Breast epithelium (tissue), 4 donors: Measurements from ENCODE around the gene ZNF48. TPM values are rescaled to one million over a fixed set of nuclear protein-coding genes. Genes with fewer than 3 reads are reported as not detected.

Experiments
- DNase-seq, 2 donors: peaks; one replicate each; pipeline ENCODE4 v3.0.0-alpha.2; 2019; ENCODE audit warnings: low spot score in 2 of 2
- H3K27ac ChIP-seq, 2 donors: fragments of 200-600 bp; sonication (generic) in 1 of 2; one replicate each; pipeline ENCODE4 v1.5.1; 2016 to 2019; ENCODE audit warnings: mild to moderate bottlenecking in 1 of 2
- H3K27me3 ChIP-seq, 2 donors: fragments of 200-600 bp; sonication (generic) in 1 of 2; one replicate each; pipeline versions ENCODE4 v1.5.1 to v1.6.0; 2017 to 2019; ENCODE audit warnings: control low read depth in 1 of 2, mild to moderate bottlenecking in 1 of 2
- H3K36me3 ChIP-seq: fragments of 200-600 bp; one replicate; pipeline ENCODE4 v1.5.1; 2019
- H3K4me1 ChIP-seq, 2 donors: fragments of 200-600 bp; sonication (generic); one replicate each; pipeline ENCODE4 v1.5.1; 2016 to 2019; ENCODE audit warnings: control low read depth in 1 of 2
- H3K4me3 ChIP-seq, 3 donors: fragments of 200-600 bp; sonication (generic); 1 replicate in 2 of 3; 2 replicates in 1 of 3; pipeline ENCODE4 v1.5.1; 2016 to 2019; ENCODE audit warnings: mild to moderate bottlenecking in 3 of 3, moderate library complexity in 2 of 3
- H3K9me3 ChIP-seq, 2 donors: fragments of 200-600 bp; sonication (generic) in 1 of 2; one replicate each; pipeline ENCODE4 v1.5.1; 2016 to 2019; ENCODE audit warnings: control low read depth in 1 of 2
- CTCF ChIP-seq, 3 donors: fragments of 450-650 bp; IDR thresholded peaks; one replicate each; pipeline ENCODE4 v1.5.1; 2016 to 2017; ENCODE audit warnings: antibody characterized with exemption in 3 of 3, mild to moderate bottlenecking in 3 of 3, moderate library complexity in 3 of 3
- POLR2A ChIP-seq: fragments of 450-650 bp; IDR thresholded peaks from one replicate; pipeline ENCODE4 v1.6.1; 2016; ENCODE audit warnings: antibody characterized with exemption, mild to moderate bottlenecking, moderate library complexity
- POLR2AphosphoS5 ChIP-seq, 3 donors: sonication (generic); formaldehyde crosslinking; IDR thresholded peaks; one replicate each; pipeline ENCODE4 v1.6.1; 2017; ENCODE audit warnings: antibody characterized with exemption in 3 of 3
- intact Hi-C: fragments of 100-400 bp; cut with DNase I; formaldehyde crosslinking; loops from one replicate; pipeline ENCODE4 v1.15.1; 2023; ENCODE audit warnings: low total_unique reads
- total RNA-seq, 3 donors: library from RNA; depleted of rRNA; stranded (reverse); fragments of >200 nt; gene quantifications; one replicate each; pipeline ENCODE4 v1.1.0, GENCODE V29; 2016

Gene ZNF48
- total RNA-seq, 3 donors from 2014 or later: 4.8 to 9.5 (median 6.2) TPM

DNA sequence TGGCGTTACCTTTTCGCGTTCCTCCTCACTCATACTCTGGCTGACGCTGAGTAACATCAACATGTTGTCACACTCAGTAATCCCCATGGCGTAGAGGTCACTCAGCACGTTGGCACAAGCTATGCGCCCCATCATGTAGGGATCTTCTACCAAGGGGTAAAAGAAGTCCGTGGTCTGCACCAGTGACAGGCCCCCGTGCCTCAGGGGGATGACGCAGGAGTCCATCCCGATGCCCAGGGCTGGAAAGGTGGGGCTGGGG is 49.9 kb downstream of the ZNF48 start:
- H3K27ac ChIP-seq: peak overlapping the region; percentile 90 to 97
- peaks cover 3 to 12% of the 10 kb centered on the region in 2 donors for H3K4me1 ChIP-seq
- H3K4me3 ChIP-seq: peak overlapping the region; percentile 60 to 93 (median 91)
- intact Hi-C loops: no loop called here
- H3K9me3 ChIP-seq: no peaks in the 10 kb centered on the region
- TF ChIP-seq POLR2AphosphoS5 (IDR thresholded peaks at IDR 0.05): no peak
- no peak for TF ChIP-seq CTCF (IDR thresholded peaks at IDR 0.05)
- TF ChIP-seq POLR2A: no peak
- no peaks in the 10 kb centered on the region for H3K36me3 ChIP-seq
- DNase-seq: no peak
- no peaks in the 10 kb centered on the region for H3K27me3 ChIP-seq

- Histone ChIP-seq H3K36me3 (no peaks in the 10 kb centered on the region), H3K27ac (peak within 1 kb of the TSS; percentile 90 to 97), H3K27me3 (no peaks in the 10 kb centered on the region), H3K4me3 (peak within 1 kb of the TSS; percentile 60 to 93 (median 91)), H3K4me1 (peaks cover 3 to 12% of the 10 kb centered on the region in 2 donors), H3K9me3 (no peaks in the 10 kb centered on the region)
- intact Hi-C loops: no loop called here
- TF ChIP-seq POLR2A: peak; percentile 78
- peak in 1 of 3 donors; percentile 35 for TF ChIP-seq CTCF (IDR thresholded peaks at IDR 0.05)
- TF ChIP-seq POLR2AphosphoS5 (IDR thresholded peaks at IDR 0.05): peak; percentile 80 to 90 (median 85)
- peak; percentile 95 to 97 for DNase-seq
These were observed 50.4 kb downstream of the ZNF48 start, which contains the start of gene SEPHS2 for GRCh38 chr16:30445408-30446202. Gene SEPHS2 (minus strand): TSS chr16:30445874. CDS start chr16:30445727, 147 bp downstream.

DNA sequence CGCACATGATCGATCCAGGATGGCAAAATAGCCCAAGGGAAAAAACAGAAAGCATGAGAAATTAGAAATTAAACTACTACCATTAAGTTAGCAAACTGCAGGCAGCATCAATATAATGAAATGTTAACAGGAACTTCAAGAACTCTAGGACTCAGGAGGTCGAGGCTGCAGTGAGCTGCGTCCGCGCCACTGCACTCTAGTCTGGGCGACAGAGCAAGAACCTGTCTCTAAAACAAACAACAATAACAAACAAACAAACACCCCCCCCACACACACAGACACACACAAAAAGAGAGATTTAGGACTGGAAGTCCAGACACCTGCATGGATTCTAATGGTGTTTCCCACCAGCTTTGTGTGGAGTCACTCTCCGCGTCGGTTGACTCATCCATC is 51.0 kb downstream of the ZNF48 start:
- H3K36me3 ChIP-seq: no peaks in the 10 kb centered on the region
- peak overlapping the region; percentile 90 to 97 for H3K27ac ChIP-seq
- no peak for TF ChIP-seq POLR2A
- no peak for TF ChIP-seq POLR2AphosphoS5 (IDR thresholded peaks at IDR 0.05)
- TF ChIP-seq CTCF (IDR thresholded peaks at IDR 0.05): no peak
- no peaks in the 10 kb centered on the region for H3K27me3 ChIP-seq
- DNase-seq: no peak
- intact Hi-C loops: no loop called here
- H3K4me1 ChIP-seq: peaks cover 3 to 12% of the 10 kb centered on the region in 2 donors
- peak overlapping the region; percentile 60 to 93 (median 91) for H3K4me3 ChIP-seq
- H3K9me3 ChIP-seq: no peaks in the 10 kb centered on the region

DNA sequence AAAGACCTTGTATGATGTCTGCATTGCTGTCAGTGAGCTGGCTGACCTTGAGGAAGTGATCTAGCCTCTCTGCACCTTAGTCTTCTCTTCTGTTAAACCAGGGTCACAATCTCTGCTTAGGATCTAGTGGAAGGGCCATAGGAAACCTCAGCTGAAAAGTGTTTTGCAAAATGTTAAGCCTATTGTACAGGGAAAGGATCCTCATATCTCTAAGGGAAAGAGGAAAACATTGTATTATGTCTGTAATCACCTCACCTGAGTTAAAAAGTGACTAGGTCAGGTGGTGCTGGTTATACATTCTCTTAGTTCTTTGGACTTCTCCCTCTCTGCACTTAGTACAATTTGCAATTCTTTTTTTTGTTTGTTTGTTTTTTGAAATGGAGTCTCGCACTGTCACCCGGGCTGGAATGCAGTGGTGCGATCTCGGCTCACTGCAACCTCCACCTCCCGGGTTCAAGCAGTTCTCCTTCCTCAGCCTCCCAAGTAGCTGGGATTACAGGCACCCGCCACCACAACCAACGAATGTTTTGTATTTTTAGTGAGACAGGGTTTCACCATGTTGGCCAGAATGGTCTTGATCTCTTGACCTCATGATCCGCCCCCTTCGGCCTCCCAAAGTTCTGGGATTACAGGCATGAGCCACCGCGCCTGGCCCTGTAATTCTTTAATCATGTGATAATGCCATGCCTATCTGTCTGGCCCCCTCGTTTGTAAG is 52.4 kb downstream of the ZNF48 start:
- intact Hi-C loops: no loop called here
- H3K9me3 ChIP-seq: no peaks in the 10 kb centered on the region
- no peaks in the 10 kb centered on the region for H3K36me3 ChIP-seq
- H3K4me3 ChIP-seq: no peak overlapping the region
- TF ChIP-seq POLR2A (no peak), POLR2AphosphoS5 (IDR thresholded peaks at IDR 0.05) (no peak), CTCF (IDR thresholded peaks at IDR 0.05) (no peak)
- peaks cover 3 to 12% of the 10 kb centered on the region in 2 donors for H3K4me1 ChIP-seq
- H3K27me3 ChIP-seq: no peaks in the 10 kb centered on the region
- H3K27ac ChIP-seq: no peak overlapping the region
- no peak for DNase-seq

DNA sequence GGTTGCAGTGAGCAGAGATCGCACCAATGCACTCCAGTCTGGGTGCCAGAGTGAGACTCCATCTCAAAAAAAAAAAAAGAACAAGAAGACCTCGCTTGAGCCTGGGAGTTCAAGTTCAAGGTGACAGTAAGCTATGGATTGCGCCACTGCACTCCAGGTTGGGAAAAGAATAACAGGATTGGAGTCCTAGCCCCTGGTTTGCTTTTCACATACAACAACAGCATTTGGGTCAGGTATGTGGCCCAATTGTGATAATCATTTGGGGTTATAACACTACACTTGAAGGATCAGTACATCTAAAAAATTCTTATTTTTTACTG is 53.9 kb downstream of the ZNF48 start:
- no peak overlapping the region for H3K4me3 ChIP-seq
- TF ChIP-seq CTCF (IDR thresholded peaks at IDR 0.05) (no peak), POLR2AphosphoS5 (IDR thresholded peaks at IDR 0.05) (no peak), POLR2A (no peak)
- no peak overlapping the region for H3K27ac ChIP-seq
- intact Hi-C loops: no loop called here
- H3K4me1 ChIP-seq: peaks cover 3 to 10% of the 10 kb centered on the region in 2 donors
- H3K27me3 ChIP-seq: no peaks in the 10 kb centered on the region
- DNase-seq: no peak
- H3K9me3 ChIP-seq: no peaks in the 10 kb centered on the region
- no peaks in the 10 kb centered on the region for H3K36me3 ChIP-seq
